DOHH2 (cell line): ENCODE measurements around the gene VSTM2L.

Source experiments
- H3F3A ChIP-seq: fragments of 200-600 bp; sonication (generic), shearing (Covaris generic); 2 replicates; pipeline ENCODE4 v1.6.0; 2016; ENCODE audit warnings: antibody characterized with exemption, mild to moderate bottlenecking; ENCODE audit not compliant: control insufficient read depth, insufficient read depth
- H3K27ac ChIP-seq: fragments of 200-600 bp; sonication (generic); 2 replicates; pipeline ENCODE4 v1.5.1; 2014; ENCODE audit warnings: low read depth, mild to moderate bottlenecking, low read length, moderate library complexity
- H3K27me3 ChIP-seq: fragments of 200-600 bp; sonication (generic); 2 replicates; pipeline ENCODE4 v1.6.1; 2014; ENCODE audit warnings: mild to moderate bottlenecking, low read length, mixed read lengths; ENCODE audit not compliant: control insufficient read depth
- H3K36me3 ChIP-seq: fragments of 200-600 bp; sonication (generic); 2 replicates; pipeline ENCODE4 v1.6.1; 2014; ENCODE audit warnings: mild to moderate bottlenecking, low read length, moderate library complexity, mixed read lengths; ENCODE audit not compliant: control insufficient read depth
- H3K4me1 ChIP-seq: fragments of 200-600 bp; sonication (generic); 2 replicates; pipeline ENCODE4 v1.6.1; 2014; ENCODE audit warnings: mild to moderate bottlenecking, low read length, mixed read lengths; ENCODE audit not compliant: control insufficient read depth
- H3K4me2 ChIP-seq: fragments of 200-600 bp; sonication (generic); 2 replicates; pipeline ENCODE4 v1.6.0; 2014; ENCODE audit warnings: mild to moderate bottlenecking, low read length, moderate library complexity
- H3K4me3 ChIP-seq: fragments of 200-600 bp; sonication (generic); 2 replicates; pipeline ENCODE4 v1.5.1; 2014; ENCODE audit warnings: mild to moderate bottlenecking, low read length, mixed read lengths
- H3K79me2 ChIP-seq: fragments of 200-600 bp; sonication (generic); 2 replicates; pipeline ENCODE4 v1.6.1; 2014; ENCODE audit warnings: mild to moderate bottlenecking, low read length, mixed read lengths; ENCODE audit not compliant: control insufficient read depth
- H3K9me2 ChIP-seq: fragments of 200-600 bp; sonication (generic); replicated peaks from 2 replicates; pipeline ENCODE4 v1.6.1; 2014; ENCODE audit warnings: mild to moderate bottlenecking, low read length, mixed read lengths; ENCODE audit not compliant: control insufficient read depth
- H3K9me3 ChIP-seq: fragments of 200-600 bp; sonication (generic); 2 replicates; pipeline ENCODE4 v1.6.1; 2014; ENCODE audit warnings: antibody characterized with exemption, low read length, mixed read lengths; ENCODE audit not compliant: control insufficient read depth, insufficient read depth
- H4K20me1 ChIP-seq: fragments of 200-600 bp; sonication (generic); 2 replicates; pipeline ENCODE4 v1.6.0; 2014; ENCODE audit warnings: low read depth, mild to moderate bottlenecking, antibody characterized with exemption, low read length, moderate library complexity; ENCODE audit not compliant: control insufficient read depth, insufficient read depth
- CTCF ChIP-seq: fragments of 200-600 bp; sonication (generic); IDR thresholded peaks from one replicate; pipeline ENCODE4 v1.5.1; 2014; ENCODE audit warnings: antibody characterized with exemption, mild to moderate bottlenecking, low read depth, low read length; ENCODE audit not compliant: poor library complexity, severe bottlenecking
- EZH2phosphoT487 ChIP-seq: fragments of 200-600 bp; sonication (generic); IDR thresholded peaks from 2 replicates; pipeline ENCODE4 v1.6.1; 2017; ENCODE audit warnings: borderline replicate concordance, mild to moderate bottlenecking, antibody characterized with exemption, low read length, moderate library complexity, mixed read lengths

Gene VSTM2L

GRCh38 chr20:37927410-37928095, 24.6 kb downstream of the VSTM2L start:
- no peak overlapping the region for H3K4me3 ChIP-seq
- peaks cover 8% of the 10 kb centered on the region for H3K27me3 ChIP-seq
- no peaks in the 10 kb centered on the region for H3K9me3 ChIP-seq
- no peaks in the 10 kb centered on the region for H3F3A ChIP-seq
- no peak overlapping the region for H3K27ac ChIP-seq
- H3K4me2 ChIP-seq: no peak overlapping the region
- H3K79me2 ChIP-seq: no peaks in the 10 kb centered on the region
- no peak for TF ChIP-seq CTCF
- TF ChIP-seq EZH2phosphoT487: no peak
- no peaks in the 10 kb centered on the region for H3K4me1 ChIP-seq
- H3K36me3 ChIP-seq: no peaks in the 10 kb centered on the region
- H3K9me2 ChIP-seq: no peaks in the 10 kb centered on the region
- H4K20me1 ChIP-seq: no peaks in the 10 kb centered on the region

- no peak for TF ChIP-seq CTCF
- TF ChIP-seq EZH2phosphoT487: no peak
- H3K27me3 ChIP-seq: peaks cover 3% of the 10 kb centered on the region; the same call in 1 of the 2 replicates
Observed at GRCh38 chr20:37928996-37929682, 26.2 kb downstream of the VSTM2L start.

DNA sequence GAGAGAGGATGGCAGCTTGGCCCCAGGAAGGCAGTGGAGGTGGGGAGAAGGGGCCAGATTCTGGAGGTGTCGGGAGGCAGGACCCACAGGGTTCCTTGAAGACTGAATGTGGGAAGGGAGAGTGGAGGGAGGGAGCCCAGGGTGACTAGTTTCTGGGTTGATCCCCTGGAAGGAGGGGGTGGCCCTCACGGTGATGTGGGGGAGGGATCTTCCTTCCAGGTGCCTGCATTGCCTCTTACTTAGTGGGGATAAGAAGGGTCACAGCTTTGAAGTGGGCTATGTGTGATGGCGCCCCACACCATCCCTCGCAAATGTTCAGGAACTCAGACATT, 26.7 kb downstream of the VSTM2L start:
- no peak for TF ChIP-seq EZH2phosphoT487
- no peak for TF ChIP-seq CTCF
- H3K27ac ChIP-seq: no peak overlapping the region
- peaks cover 3% of the 10 kb centered on the region; the same call in 1 of the 2 replicates for H3K27me3 ChIP-seq
- H3K79me2 ChIP-seq: no peaks in the 10 kb centered on the region
- no peaks in the 10 kb centered on the region for H3F3A ChIP-seq
- H3K9me3 ChIP-seq: no peaks in the 10 kb centered on the region
- no peaks in the 10 kb centered on the region for H3K9me2 ChIP-seq
- no peak overlapping the region for H3K4me3 ChIP-seq
- no peaks in the 10 kb centered on the region for H3K36me3 ChIP-seq
- no peak overlapping the region for H3K4me2 ChIP-seq
- H3K4me1 ChIP-seq: no peaks in the 10 kb centered on the region
- H4K20me1 ChIP-seq: no peaks in the 10 kb centered on the region

More at GRCh38 chr20:37928996-37929682, 26.2 kb downstream of the VSTM2L start:
- no peaks in the 10 kb centered on the region for H3K4me1 ChIP-seq
- H3K9me3 ChIP-seq: no peaks in the 10 kb centered on the region
- H3K9me2 ChIP-seq: no peaks in the 10 kb centered on the region
- H3K79me2 ChIP-seq: no peaks in the 10 kb centered on the region
- H3K27ac ChIP-seq: no peak overlapping the region
- no peaks in the 10 kb centered on the region for H3F3A ChIP-seq
- H3K36me3 ChIP-seq: no peaks in the 10 kb centered on the region
- no peak overlapping the region for H3K4me2 ChIP-seq
- no peaks in the 10 kb centered on the region for H4K20me1 ChIP-seq
- no peak overlapping the region for H3K4me3 ChIP-seq
